HG02938 (cell line): ENCODE data around the gene ASPRV1.

Experiments used
- ATAC-seq: cut with Tn5 transposase; IDR thresholded peaks from one replicate; pipeline ENCODE4 v1.9.1; 2021; ENCODE audit warnings: mild to moderate bottlenecking, moderate library complexity; ENCODE audit not compliant: unreplicated experiment

The ASPRV1 gene

DNA sequence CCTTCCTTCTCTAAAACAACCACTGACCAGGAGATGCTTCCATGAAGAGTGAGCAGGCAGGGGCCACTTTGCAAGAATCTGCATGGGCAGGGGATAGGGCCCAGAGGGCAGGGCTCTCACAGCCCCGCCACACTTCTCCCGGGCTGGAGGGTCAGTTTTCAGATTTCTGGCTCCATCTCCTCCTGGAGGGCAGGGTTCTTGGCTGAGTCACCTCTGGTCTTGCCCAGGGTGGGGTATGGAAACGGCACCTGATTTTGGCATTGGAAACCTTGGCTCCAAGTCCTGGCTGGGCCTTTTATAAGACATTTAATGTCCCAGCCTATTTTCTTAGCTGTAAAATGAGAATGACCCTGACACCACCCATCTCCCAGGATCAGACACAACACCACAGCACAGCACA lies 27.6 kb upstream of the ASPRV1 start:
- no peak for ATAC-seq

DNA sequence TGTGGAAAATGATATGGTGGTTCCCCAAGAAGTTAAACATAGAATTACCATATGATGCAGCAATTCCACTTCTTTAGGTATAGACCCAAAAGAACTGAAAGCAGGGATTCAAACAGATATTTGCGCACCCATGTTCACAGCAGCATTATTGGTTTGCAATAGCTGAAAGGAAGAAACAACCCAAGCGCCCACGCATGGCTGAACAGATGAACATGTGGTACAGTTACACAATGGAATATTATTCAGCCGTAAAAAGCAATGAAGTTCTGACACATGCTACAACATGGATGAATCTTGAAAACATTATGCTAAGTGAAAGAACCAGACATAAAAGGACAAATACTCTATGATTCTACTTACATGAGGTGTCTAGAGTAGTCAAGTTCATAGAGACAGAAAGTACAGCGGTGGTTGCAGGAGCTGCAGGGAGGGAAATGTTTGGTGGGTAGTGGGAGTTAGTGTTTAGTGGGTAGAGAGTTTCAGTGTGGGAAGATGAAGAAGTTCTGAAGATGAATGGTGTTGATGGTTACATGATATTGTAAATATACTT lies 26.7 kb upstream of the ASPRV1 start:
- no peak for ATAC-seq

DNA sequence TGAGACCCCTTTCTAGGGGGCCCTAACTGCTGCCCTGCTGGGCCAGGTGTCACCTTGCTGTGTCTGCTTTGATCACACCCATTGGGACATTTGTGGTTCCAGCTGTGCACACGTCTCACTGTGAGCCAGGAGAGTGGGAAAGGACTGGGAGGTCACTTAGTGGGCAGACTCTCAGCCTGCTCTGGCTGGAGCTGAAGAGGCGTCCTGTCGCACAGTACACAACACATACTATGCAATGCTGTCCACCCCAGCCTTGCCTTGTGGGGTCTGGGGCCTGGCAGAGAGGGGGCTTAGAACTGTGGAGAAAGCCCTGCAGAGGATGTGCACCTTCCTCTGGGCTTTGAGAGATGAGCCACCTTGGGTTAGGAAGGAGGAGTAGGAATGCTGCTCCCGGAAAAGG lies 25.3 kb upstream of the ASPRV1 start:
- no peak for ATAC-seq

DNA sequence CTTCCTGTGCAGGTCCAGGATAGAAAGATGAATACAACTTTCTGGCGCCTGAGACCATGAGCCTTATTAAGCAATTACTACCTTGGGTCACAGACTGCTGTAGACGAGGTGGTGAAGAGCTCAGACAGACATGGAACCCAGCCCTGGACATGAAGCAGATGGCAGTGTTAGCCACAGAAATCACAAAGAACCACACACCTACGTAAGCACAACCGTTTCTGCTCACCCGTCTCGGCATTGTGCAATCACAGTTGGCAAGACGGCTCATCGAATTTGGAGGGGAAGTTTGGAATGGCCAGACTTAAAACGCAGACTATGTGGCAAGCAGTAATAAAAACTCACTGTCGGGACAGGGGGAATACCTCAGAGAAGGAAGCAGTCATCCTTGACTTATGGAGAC lies 24.3 kb upstream of the ASPRV1 start:
- no peak for ATAC-seq

DNA sequence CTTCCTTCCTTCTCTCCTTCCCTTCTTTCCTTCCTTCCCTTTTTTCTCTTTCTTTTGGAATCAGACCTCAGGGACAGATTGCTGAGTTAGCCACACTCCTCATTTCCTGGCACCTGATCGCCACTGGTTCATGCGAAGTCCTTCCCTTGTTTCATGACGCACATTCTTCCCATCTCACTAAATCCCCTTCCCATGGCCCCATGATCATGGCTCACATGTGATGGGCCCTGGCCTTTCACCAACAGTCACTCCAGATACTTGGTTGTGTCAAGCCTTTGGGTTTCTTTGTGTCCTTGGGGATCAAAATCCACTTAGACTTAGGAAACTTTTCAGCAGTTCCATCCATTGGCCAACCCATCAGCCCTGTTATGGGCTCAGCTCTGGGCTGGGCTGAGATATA lies 23.8 kb upstream of the ASPRV1 start:
- no peak for ATAC-seq

DNA sequence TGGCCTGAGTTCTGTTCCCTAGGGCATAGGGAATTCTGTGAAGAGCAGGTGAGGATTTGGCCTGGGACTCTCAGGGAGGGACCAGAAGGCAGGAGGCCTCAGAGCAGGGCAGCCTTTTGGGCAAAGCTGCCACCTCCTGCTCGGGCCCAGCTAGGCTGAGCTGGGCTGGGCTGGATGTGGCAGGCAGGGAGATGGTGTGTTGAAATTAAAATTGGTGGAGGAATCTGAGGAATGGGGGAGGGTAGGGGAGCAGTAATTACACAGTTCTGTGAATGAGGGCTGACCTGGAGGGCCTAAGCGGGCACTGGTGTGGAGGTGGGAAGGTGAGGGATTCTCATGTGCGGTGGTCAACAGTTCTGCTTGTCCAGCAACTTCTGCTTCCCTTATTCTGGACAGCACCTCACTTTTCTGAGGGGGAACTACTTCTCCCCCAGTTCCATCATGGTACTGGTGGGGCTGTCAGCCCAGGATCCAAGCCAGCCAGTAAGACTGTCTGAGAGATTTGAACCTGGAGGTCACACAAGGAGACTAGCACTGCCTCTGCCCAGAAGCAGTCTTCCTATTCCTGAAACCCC lies 22.0 kb upstream of the ASPRV1 start:
- no peak for ATAC-seq

DNA sequence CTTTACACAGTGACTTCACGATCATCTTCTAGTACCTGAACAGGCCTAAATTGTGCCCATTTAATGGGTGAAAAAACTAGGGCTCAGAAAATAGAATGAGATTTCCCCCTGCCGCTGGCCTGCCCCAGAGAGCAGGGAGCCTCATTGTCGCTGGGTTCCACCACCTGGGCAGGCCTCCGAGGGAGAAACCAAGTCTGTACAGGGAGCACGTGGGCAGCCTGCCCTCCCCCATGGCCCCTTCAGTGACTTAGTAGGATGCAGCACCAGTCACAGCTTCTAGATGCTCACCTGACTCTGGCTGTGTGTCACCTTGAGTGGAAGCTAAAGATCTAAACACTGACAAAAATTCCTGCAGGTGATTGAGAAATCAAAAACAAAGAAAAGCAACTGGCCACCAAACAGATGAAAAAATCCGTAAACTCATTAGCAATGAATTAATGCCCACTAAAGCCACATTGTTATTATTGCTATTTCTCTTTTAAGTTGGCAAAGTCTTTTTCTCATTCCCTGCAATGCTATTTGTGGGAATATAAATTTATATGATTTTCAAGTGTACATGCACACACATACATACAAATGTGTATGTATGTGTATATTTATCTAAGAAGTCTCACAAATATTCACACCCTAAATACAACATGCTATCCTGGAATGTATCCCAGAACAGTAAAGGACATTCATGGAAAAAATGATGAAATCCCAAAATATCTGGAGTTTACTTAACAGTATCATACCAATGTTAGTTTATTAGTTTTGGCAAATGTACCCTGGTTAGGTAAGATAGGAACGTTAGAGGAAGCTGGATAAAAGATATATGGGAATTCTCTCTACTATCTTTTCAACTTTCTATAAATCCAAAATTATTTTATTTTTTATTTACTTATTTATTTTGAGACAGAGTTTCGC lies 18.7 kb upstream of the ASPRV1 start:
- no peak for ATAC-seq

DNA sequence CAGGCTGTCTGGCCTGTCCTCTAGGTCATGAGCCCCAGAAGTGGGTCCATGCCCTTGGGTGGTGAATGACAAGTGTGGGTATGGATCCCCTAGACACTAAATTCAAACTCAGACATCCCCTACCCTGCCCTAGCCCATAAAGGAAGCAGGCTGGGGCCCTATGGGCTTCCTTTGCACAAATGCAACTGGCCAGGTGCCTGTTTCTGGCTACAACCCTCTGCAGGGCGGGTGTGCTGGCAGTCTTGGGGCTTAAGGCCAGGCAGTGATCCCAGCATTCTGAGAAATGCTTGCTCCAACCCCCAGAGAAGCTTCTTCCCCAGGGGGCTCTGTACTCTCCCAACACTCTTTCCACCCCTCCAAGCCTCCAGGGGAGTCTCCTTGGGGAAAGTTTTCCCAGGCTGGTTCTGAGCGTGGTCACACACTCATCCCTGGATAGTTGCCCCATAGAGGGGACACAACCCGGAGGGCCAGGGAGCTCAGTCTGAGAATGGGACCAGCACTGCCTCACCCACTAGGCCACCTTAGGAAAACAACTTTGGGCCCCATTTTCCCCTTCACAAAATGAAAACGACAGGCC lies 16.6 kb upstream of the ASPRV1 start:
- no peak for ATAC-seq

DNA sequence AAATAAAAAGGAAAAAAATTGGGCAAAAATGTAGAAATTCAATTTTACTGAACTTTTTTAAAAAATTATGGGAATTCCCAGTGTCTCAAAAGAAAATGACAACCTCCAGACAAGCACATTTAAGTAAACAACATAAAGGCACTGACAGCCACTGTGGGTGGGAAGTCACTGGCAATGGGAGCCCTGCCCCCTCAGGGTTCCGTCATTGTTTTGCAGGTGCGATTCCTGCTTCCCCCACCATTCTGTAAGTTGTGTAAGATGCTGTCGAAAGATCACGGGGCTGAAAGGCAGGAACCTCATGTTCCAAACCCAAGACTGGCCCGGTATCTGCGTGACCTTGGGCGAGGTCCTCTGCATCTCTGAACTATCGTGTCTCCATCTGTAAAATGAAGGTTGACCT lies 15.8 kb upstream of the ASPRV1 start:
- ATAC-seq: no peak

DNA sequence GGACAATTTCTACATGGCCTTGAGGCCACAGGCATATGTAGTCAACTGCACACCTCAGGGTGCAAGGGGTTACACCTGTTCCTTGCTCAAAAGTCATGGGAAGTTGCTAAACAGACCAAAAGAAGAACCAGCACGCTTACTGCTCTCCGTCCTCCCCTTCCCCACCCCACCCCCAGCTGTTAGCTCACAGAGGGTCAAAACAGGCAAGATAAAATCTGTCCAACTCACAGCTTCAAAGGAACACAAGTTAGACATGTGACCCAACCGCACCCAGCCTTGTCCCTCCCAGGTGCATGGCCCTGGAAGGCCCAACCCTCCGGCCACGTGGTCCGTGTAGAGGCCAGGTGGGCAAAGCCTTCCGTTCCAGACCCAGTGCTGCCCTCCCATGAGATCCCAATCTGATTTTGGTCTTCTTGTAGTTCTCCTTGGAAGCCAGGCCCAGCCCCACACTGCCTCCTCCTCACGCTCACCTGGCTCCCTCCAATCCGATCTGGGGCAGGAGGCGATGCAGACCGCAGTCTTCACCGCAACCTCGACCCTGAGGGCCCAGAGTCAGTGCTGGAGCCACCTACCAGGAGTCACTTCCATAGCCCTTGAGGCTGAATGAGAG lies 14.5 kb upstream of the ASPRV1 start:
- ATAC-seq: no peak

DNA sequence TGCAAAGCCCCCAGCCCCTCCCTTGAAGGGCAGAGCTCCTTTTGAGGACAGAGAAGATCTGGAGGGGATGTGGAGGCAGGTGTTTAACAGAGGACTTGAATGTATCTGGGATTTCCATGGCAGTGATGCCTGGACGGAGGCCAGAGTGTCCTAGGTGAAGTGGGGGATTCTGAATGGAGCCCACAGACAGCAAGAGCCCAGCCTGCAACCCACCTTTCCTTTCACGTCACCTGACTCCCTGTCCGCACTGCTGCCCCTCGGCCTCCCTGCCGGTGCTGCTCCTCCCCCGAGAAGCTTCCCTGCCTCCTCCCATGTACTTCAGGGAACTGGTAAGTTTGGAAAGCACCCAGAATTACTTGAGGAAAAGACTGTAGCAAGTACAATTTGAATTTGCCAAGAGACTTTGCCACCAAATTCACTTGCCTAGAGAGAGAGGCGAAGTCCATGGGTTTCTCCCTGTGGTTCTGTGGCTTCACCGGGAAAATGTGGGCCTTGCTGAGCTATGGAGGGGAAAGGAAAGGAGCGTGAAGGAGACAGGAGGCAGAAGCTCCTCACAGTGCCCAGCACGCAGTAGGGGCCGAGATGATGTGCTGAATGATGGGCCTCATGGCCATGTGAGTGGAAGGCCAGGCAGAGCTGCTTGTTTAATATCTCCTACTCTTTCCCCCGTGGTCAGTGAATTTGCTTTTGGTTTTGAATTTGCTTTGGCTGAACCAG lies 13.9 kb upstream of the ASPRV1 start:
- ATAC-seq: no peak

DNA sequence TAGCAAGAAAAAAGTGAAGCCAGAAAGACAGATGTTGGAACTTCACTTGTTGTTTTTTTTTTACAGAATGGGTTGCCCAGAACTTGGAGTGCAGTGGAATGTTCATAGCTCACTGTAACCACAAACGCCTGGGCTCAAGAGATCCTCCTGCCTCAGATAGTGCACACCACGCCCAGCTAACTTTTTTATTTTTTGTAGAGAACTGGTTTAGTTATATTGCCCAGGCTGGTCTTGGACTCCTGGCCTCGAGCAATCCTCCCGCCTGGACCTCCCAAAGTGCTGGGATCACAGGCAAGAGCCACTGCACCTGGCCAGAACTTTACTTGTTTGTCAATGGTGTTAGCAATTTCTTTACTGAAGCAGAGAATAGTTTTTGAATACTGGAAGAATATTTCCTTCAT lies 11.9 kb upstream of the ASPRV1 start:
- ATAC-seq: no peak

DNA sequence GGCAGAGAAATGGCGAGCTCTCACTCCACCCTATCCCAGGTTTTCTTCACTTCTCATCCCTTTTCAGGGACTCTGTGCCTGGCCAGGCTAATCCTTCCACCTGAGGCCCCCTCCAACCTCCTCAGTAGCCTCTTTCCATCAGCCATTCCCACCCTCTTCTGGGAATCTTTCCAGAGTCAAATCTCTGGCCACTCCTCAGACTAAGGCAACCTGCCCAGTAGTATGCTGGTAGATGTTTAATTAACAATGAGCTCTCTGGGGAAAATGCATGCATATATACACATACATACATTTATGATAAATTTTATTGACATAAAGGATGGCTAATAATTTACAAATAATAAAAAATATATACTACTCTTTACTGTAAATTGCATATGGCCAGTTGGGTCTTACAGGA lies 11.4 kb upstream of the ASPRV1 start:
- ATAC-seq: no peak

DNA sequence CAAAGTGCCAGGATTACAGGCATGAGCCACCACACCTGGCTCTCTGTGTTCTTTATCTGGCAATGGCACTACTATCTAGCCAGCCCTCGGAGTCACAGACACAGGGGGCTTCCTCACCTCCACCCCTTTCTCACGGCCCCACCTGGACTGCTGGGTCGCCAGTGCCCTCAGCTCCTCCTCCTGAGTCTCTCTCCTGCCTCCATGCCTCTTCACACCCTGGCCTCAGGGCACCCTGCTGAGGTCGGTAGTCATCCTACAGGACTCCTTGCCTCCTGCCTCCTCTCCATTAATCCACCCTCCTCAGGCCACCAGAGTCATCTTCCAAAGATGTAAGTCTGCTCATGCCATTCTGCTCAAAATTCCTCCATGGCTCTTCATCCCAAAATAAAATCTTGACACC lies 8.6 kb upstream of the ASPRV1 start:
- ATAC-seq: no peak

DNA sequence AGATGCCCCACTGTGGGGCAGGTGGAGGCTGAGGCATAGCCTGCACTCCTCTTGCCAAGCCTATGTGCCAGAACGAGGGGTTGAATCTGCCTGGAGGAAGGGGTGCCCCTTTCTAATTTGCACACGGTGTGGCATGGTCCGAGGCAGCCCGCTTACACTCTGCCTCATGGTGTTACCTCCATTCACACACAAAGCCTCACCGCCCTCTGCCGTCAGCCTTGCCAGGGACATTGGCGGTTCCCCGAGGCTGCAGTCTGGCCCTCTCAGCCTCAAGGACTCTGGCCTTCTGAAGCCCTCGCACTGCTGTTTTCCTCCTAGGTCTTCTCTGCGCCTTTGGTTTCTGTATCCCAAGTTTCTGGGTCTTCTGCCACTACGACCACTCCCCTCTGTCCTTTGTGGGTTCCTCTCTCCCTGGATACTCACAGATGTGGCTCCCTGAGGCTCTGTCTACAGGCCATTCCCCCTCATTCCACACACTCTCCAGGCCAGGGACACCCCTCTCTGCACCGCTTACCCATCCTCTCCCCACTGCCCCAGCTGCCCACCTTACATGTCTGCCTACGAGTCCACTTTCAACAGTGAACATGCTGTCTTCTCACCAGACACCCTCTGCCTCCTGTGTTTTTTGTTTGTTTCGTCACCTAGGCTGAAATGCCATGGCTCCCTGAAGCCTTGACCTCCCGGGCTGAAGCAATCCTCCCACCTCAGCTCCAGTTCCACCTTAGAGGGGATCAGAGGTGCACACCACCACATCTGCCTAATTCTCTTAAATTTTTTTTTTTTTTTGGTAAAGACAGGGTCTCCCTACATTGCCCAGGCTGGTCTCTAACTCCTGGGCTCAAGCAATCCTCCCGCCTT lies 7.9 kb upstream of the ASPRV1 start:
- no peak for ATAC-seq

DNA sequence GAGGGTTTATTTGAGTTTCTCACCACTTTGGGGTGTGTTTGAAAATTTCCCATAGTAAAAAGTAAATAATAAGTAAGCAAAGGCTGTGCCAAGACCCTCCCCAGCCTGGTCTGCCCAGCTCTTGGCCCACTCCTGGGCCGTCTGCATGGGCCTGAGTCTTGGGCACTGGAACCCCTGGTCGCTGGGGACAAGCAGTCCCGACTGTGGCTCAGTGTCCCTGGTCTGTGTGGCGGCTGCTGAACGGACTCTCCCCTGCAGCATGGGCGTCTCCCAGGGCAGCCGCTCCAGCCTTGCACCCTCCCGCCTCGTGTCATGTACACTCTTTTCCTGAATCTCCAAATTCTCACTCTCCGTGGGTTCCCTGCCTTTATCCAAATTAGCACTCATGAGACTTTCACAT lies 7.2 kb upstream of the ASPRV1 start:
- no peak for ATAC-seq

DNA sequence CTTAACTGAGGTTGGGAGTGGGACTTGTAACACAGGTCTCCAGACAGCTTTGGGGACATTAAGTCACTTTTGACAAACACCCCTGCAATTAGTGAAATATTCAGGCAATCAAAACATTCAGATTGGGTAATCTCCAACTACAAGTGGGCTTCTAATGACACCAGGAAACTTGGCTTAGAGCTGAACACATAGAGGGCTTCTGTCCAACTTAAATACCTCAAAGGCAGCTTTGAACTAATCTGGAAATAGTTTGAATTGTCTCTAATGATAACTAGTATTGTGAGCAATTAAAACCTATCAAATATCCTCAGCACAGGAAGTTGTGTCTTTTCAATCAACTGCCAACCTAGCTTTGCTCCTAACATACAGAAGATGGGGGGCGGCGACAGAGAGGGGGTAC lies 5.1 kb upstream of the ASPRV1 start:
- ATAC-seq: no peak

DNA sequence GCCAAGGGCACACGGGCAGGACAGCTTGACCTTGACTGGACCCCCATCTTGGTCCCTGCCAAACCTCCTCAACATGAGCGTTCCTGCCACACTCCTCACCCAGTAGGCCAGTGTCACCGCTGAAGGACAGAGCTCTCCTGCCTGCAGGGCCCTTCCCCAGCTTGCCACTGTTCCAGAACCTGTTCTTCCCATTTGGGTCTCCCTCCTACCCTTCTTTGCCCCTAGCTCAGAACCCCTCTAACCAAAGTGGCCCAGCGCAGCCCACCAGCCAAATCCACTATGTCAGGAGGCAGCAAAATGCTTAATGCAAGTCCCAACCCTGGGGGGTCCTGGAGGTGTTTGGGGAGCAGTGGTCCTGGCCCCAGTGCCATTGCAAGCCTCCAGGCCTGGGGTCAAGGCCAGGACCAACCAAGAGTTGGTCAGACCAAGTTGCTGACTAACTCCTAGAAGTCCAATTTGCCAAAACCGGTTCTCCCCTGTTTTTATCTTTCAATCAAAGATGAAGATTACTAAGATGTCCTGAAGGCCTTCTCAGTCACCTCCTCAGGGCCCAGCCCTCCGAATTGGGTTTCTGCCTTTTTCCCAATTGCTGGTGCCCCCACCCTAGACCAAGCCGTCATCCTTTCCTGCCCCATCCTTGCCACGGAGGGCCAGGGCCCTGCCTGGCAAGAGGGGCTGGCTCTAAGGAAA lies 4.5 kb upstream of the ASPRV1 start:
- ATAC-seq: no peak

DNA sequence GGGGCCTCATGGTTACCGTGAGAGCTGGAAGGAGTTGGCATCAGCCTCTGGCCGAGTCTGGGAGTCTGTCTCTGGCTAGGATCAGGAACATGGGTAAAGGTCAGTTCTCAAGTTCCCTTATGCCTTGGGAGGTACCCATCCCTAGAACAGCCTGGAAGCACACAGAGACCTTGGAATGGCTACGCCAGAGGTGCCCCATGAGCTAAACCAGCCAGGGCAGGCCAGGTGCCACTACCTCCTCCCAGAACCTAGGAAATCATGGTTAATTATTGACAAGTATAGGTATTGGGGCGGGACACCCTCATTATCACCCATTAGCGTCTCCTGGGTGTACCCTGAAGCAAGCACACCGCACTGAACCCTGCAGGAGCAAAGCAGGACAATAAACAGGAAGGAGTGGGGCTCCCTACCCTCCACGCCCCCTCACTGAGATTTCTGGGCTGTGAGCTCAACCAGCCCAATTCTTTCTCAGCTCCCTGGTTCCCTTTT lies 3.0 kb upstream of the ASPRV1 start:
- no peak for ATAC-seq
